CD4-positive, alpha-beta T cell treated with Interleukin-6 at 100 ng/mL for 8 hours (primary cell): Measurements from ENCODE around the gene VSTM4.
A peak's percentile ranks its signal among the peaks of the same experiment; 100 is the strongest.

Experiments
- DNase-seq: peaks from one replicate; pipeline ENCODE4 v3.0.0-alpha.2; 2020; ENCODE audit warnings: mixed read lengths, low spot score

The VSTM4 gene

GRCh38 chr10:49007129-49007528 is 108.2 kb downstream of the VSTM4 start:
- no peak for DNase-seq

- DNase-seq: no peak
Measured at GRCh38 chr10:49005270-49005669, 110.1 kb downstream of the VSTM4 start.

- DNase-seq: no peak
Measured at GRCh38 chr10:49001870-49002672, 113.3 kb downstream of the VSTM4 start.

DNA sequence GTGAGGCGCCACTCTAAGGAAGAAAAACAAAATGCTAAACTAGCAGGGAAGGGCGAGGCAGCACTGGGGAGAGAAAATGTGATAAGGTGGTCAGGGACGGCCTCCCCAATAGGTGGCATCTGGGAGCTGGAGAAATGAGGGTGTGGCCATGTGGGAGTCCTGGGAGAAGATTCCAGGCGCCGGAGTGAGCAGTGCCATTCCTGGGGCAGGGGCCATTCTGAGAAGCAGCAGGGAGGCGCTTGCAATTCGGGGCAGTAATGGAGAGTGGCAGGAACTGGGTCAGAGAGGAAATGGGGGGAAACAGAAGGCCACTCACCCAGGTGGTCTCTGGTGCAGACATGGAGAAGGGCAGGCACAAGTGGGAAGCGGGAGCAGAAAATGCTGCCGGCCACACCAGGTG is 113.9 kb downstream of the VSTM4 start:
- DNase-seq: no peak

DNA sequence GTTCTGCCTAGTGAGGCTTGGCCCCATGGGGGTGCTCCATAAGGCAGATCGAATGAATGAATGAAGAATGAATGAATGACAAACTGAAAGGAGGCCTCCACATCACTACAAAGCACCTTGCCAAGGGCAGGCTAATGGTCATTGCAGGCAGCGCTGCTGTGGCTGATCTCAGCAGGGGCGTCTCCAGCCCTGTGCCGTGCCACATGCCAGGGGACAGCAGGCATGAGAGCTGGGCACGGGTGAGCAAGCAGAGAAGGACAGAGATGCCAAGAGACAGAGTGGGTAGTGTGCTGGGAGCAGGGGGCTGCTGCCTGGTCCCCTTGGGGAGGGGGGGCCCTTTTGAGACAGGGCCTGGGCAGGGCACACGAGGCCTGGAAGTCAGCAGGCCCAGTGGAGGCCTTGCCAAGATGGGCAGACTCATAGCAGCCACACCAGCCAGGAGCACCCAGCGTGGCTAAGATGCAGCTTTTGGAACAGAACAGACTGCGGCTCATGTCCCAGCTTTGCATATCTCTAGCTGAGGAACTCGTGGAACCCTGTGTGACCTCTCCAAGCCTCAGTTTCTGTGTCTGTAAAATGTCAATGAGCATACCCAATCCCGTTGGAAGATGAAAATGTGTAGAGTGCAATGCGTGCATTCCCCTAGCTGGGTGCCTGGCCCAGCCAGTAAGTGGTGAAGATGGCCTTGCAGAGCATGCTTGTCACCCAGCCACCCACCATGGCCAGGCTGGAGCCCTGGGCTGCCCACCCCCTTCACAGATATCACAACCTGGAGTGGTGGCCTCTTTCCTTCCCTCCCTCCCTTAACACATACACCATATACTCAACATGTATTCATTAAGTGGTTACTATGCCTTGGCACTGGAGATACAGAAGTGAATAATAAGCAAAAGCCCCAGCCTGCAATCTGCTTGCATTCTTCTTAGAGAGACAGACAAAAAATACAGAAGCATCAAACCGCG is 114.6 kb downstream of the VSTM4 start:
- no peak for DNase-seq

DNA sequence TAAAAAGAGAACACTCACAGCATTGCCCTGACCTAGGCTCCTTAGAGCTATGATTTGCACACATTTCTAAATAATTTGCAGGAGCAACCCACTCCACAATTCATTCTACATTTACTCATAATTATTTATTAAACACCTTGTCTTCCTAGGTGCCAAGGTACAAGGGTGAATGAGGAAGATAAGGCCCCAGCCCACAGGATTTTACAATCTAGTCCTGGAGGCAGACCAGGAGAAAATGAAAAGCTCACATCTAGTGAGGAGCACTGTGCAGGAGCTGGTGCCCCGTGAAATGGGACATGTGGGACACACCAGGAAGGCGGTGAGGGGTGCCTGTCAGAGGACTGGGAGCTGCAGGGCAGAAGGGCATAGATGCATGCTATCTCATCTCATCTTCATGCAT is 116.0 kb downstream of the VSTM4 start:
- no peak for DNase-seq

DNA sequence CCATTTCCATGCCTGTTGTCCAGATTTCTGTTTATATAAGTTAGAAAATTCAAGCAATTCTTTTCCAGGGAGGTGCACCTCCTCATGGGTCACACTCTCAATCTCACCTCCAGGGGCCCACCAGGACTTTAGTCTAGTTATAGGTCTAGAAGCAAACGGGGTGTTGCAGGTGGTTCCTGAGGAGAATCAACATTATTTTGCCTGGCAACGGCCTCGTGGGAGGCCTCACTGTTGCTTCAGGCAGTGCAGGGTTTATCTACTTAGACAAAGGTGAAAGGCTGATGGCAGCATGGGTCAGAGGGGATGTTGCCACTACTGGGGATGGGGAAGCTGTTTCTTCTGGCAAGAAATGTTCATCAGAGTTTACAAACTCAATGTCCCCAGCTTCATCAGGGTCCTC is 119.0 kb downstream of the VSTM4 start:
- no peak for DNase-seq

DNA sequence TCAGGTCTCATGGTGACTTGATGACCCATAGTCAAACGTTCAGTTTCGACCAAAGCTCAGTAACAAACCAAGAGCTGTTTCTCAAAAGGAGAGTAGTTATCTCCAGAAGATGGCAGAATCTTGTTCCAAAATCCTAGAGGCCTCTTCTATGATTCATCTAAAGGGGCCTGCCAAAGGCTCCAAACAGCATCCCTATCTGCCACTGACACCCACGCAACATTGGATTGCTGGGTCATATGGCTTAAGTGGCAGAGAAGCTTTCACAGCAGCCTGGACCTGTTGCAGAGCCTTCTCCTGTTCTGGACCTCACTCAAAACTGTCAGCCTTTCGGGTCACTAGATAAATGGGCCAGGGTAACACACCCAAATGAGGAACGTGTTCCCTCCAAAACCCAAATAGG is 121.7 kb downstream of the VSTM4 start:
- DNase-seq: no peak

GRCh38 chr10:48990226-48990625 is 125.1 kb downstream of the VSTM4 start:
- DNase-seq: no peak

DNA sequence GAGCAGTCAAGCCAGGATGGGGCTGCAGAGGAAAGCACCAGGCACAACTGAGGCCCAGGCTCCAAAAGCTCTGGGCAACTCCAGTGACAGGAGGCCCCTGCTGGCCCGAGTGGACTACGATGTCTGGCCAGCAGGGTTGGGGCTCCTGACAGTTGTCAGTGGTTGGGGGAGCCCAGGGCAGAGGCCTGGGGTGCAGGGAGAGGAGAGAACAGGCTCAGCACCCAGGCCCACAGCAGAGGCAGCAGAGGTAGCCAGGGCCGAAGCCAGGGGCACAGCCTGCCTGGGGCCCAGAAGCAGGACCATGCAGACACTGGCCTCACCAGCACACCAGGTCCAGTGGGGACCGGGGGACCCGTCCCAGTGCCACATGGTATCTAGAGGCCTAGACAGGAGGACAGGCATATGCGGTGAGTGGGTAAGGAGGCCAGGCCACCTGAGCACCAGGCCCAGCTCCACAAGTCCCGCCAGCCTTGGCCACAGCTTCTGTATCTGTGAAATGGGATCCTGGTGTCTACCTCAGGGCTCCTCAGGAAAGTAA is 129.6 kb downstream of the VSTM4 start:
- DNase-seq: no peak

- DNase-seq: no peak
Measured at GRCh38 chr10:48983648-48984351, 131.5 kb downstream of the VSTM4 start.

GRCh38 chr10:48982584-48982983 is 132.7 kb downstream of the VSTM4 start:
- DNase-seq: no peak

DNA sequence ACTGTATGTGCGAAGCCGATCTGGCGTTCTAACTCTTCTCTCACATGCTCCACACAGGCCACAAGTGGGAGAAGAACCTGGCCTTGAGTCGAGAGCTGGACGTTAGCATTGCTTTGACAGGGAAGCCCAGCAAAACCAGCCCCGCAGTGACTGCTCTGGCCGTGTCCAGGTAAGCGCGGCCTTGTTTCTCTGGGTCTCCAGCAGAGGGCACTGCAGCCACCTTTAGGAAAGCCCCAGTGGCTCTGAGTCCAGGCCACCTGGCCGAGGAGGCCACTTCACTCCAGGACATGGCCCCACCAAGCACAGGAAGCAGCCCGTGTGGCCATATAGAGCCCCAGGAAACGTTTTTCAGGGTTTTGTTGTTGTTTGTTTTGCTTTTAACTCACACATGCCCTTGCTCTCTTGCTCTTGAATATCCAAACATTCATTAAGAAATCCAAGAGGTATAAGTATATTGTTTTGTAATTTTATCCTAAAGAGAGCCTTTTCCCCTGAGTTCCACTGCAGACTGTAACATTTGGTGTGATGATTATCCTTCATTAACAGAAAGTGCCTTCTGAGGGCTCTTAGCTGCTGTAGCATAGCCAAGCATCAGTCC is 133.9 kb downstream of the VSTM4 start:
- DNase-seq: peak; percentile 7

DNA sequence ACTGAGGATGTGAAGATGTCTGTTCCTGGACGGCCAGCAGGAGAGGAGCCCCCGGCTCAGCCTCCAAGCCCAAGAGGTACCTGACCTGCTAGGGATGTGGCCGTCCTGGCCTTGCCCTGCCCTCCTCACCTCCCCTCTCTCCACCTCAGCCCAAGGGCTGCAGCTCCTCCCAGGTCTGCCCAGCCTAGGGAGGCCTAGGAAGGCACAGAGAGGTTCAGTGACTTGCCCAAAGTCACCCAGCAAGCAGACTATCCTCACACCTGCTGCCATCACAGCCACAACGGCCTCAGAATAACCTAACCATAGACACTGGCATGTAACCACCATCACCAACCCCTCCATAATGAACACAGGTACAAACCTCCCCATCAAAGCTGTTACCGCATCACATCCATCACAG is 137.0 kb downstream of the VSTM4 start:
- no peak for DNase-seq

DNA sequence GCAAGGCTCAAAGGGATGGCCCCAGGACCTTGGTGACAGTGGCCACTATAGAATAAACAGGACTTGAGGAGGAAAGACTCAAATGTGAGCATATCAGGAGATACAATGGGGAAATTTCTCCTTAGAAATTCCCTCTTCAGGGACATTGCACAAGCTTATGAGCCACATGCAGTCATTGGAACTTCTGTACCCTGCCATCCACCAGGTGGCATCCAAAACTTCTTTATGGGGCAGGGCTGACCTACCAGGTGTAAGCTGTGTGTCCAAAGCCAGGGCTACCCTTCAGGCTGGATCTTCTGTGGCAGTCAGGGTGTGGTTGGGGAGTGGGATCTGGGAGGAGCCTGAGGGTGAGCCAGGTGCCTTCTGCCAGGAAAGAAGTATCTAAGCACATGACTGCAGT is 139.1 kb downstream of the VSTM4 start:
- no peak for DNase-seq

- no peak for DNase-seq
Measured at GRCh38 chr10:48974510-48975156, 140.7 kb downstream of the VSTM4 start.

DNA sequence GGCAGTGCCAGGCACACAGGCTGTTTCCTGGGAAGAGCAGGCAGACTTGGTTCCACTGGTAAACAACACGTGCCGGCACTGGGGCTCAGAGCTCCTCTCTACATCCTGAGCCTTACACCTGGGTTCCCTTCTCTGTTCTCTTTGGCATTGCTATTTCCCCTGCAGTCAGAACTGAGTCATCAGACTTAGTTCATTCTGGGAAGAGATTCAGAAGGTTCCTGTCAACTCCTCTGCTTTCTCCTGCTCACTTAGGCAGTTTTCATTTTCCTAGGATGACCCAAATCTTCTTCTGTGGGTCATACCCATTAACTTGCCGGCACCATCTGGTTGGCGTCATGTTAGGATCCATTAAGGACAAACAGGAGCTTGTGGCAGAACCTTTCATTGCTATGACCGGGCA is 142.3 kb downstream of the VSTM4 start:
- DNase-seq: no peak

- no peak for DNase-seq
Measured at GRCh38 chr10:48970654-48971053, 144.7 kb downstream of the VSTM4 start.

GRCh38 chr10:48970046-48970445 is 145.3 kb downstream of the VSTM4 start:
- no peak for DNase-seq

GRCh38 chr10:48968036-48968435 is 147.3 kb downstream of the VSTM4 start:
- DNase-seq: no peak

DNA sequence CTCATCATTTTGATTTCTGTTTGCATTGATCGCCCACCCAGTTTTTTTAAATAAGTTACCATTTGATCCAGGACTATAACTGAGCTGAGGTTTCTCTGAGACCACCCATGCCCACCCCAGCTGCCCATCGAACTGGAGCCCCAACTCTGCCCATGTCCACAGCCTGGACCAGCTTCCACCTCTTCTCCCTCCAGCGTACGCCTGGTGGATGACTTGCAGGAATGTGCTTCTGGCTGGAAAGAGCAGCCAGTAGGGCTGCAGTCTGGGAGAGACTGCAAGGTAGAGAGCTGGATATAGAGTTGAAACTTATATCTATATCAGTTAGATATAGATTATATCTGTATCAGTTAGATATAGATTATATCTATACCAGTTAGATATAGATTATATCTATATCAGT is 149.9 kb downstream of the VSTM4 start:
- DNase-seq: no peak
